Measurements from ENCODE around the gene TMEM86B.

DNA sequence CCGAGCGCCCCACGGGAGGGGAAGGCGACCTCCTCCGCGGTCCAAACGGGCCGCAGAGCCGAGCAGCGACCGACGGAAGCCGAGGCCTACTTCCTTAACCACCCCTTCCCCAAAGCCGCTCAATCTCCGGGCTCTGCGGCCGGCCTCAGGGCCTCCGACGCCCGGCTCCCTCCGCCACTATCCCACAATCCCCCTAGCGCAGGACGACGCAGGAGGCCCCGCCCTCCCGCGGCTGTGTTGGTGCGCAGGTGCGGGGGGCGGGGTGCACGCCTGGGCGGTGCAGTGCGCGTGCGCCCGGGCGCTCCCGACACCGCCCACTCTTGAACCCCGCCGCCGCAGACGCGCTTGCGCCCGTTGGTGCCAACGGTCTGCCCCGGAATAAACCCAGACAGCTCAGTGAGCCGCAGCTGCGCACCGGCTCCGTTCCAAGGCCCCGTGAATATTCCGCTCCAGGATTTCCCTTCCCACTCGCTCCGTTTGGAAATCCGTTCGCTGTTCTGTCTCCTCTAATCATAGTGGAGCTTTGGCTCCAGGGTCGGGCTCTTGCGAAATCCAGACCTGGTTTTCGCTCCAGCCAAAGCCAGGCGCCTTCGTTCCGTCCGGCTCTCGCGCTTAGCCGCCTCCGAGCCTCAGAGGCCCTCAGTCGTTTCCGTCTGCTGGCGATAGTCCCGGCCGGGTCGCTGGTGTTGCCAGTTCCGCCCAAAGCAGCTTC is 30.4 kb upstream of the TMEM86B start, which contains the start of gene PPP6R1:
- TF ChIP-seq, protein P1, sequence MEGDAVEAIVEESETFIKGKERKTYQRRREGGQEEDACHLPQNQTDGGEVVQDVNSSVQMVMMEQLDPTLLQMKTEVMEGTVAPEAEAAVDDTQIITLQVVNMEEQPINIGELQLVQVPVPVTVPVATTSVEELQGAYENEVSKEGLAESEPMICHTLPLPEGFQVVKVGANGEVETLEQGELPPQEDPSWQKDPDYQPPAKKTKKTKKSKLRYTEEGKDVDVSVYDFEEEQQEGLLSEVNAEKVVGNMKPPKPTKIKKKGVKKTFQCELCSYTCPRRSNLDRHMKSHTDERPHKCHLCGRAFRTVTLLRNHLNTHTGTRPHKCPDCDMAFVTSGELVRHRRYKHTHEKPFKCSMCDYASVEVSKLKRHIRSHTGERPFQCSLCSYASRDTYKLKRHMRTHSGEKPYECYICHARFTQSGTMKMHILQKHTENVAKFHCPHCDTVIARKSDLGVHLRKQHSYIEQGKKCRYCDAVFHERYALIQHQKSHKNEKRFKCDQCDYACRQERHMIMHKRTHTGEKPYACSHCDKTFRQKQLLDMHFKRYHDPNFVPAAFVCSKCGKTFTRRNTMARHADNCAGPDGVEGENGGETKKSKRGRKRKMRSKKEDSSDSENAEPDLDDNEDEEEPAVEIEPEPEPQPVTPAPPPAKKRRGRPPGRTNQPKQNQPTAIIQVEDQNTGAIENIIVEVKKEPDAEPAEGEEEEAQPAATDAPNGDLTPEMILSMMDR (conservative IDR thresholded peaks at IDR 0.05 in 1 of 2, IDR thresholded peaks at IDR 0.05 in 1 of 2; ENCODE audit: low read depth in 1 of 2, low read length in 2 of 2) = no peak
- no peak for TF ChIP-seq EZH2 (IDR thresholded peaks at IDR 0.05; ENCODE audit: low read length, missing control alignments)

All from fibroblast of lung (primary cell).